ENCODE measurements around the gene PCDH18. TPM values are rescaled to one million over a fixed set of nuclear protein-coding genes. Genes with fewer than 3 reads are reported as not detected.
"Not testable (repeated sequence)": the region's sequence is repeated elsewhere in the genome, so short reads cannot be mapped to it uniquely, and the experiment has no call there.

Gene PCDH18
- total RNA-seq, 4 donors from 2014 or later: 2.1 to 22.4 (median 11.5) TPM

DNA sequence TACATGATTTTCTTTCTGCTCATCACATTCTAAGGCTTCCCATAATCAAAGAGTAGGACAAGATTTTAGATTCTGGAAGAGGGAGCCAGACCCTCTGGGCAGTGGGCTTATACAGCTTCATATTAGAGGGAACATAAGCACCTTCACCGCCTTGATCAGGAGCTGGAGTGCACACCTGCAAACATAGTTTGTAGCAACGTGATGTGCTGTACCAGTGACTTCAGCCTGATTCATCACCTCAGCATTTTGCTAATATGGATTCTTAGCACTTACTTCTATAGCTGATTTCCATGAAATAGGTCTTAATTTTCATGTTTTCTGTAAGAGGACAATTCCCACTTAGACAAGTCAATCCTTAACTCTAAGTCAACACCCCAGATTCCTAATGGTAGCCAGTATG lies 36.7 kb downstream of the PCDH18 start:
- Histone ChIP-seq H3K4me1 (no peaks in the 10 kb centered on the region), H3K27ac (no peak overlapping the region), H3K9me3 (no peaks in the 10 kb centered on the region), H3K27me3 (no peaks in the 10 kb centered on the region), H3K36me3 (no peaks in the 10 kb centered on the region), H3K4me3 (no peak overlapping the region)
- DNase-seq: no peak
- intact Hi-C loops (cut with DNase I): no loop called here
- WGBS, 2 donors: 59 to 66% methylated on average over 2 of the region's 2 CpGs
- TF ChIP-seq POLR2A (IDR thresholded peaks at IDR 0.05): no peak
- TF ChIP-seq, protein P1, sequence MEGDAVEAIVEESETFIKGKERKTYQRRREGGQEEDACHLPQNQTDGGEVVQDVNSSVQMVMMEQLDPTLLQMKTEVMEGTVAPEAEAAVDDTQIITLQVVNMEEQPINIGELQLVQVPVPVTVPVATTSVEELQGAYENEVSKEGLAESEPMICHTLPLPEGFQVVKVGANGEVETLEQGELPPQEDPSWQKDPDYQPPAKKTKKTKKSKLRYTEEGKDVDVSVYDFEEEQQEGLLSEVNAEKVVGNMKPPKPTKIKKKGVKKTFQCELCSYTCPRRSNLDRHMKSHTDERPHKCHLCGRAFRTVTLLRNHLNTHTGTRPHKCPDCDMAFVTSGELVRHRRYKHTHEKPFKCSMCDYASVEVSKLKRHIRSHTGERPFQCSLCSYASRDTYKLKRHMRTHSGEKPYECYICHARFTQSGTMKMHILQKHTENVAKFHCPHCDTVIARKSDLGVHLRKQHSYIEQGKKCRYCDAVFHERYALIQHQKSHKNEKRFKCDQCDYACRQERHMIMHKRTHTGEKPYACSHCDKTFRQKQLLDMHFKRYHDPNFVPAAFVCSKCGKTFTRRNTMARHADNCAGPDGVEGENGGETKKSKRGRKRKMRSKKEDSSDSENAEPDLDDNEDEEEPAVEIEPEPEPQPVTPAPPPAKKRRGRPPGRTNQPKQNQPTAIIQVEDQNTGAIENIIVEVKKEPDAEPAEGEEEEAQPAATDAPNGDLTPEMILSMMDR (IDR thresholded peaks at IDR 0.05): no peak

DNA sequence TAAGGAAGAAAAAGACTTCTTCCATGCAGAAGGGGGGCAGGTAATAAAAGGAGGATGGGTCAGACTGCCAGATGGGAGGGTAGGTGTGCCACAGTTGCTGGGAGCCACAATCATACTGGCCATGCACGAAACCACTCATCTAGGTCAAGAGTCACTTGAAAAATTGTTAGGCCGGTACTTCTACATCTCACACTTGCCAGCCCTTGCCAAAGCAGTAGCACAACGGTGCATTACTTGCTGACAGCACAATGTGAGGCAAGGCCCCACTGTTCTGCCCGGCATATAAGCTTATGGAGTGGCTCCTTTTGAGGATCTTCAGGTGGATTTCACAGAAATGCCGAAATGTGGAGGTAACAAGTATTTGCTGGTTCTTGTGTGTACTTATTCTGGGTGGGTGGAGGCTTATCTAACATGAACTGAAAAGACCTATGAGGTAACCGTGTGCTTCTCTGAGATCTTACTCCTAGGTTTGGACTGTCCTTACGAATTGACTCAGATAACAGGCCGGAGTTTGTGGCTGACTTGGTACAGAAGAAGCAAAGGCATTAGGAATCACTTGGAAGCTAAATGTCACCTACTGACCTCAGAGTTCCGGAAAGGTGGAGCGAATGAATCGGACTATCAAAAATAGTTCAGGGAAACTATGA lies 48.9 kb downstream of the PCDH18 start:
- H3K4me3 ChIP-seq; H3K27ac ChIP-seq; DNase-seq; H3K4me1 ChIP-seq; H3K27me3 ChIP-seq; intact Hi-C loops (cut with DNase I); H3K36me3 ChIP-seq; H3K9me3 ChIP-seq: not testable (repeated sequence)
- WGBS, 2 donors: 80 to 84% methylated on average over 9 to 11 of the region's 11 CpGs

DNA sequence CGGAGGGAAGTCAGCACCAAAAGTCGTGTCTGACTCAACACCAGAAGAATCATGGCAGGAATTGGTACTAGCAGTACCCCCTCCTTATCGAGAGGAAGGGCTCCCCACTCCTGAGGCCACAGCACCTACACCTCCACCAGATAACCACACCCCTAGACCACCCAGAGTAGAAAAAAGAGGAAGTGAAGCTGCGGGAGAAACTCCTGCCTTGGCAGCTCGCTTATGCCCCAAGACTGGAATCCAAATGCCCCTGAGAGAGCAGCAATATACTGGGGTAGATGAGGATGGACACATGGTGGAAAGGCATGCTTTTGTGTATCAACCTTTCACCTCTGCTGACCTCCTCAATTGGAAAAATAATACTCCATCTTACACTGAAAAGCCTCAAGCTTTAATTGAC lies 52.6 kb downstream of the PCDH18 start:
- WGBS, 2 donors: 77 to 79% methylated on average over 4 to 5 of the region's 5 CpGs

DNA sequence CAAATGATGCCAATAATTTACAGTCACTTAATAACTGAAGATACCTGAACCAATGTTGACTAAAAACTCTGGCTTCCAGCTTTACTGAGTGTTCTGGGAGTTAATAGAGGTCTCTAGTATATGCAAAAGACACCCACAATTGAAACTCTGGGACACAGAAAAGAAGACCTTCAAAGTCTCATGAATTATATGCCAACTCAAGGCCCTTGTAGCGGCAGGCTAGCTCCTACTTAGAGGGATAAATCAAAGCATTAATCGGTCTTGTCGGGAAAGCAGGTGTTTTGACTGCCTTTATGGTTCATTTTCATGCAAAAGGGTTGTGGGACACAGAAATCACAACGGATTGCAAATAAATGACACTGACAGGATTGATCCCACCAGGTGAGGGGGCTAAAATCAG lies 55.9 kb downstream of the PCDH18 start:
- Histone ChIP-seq H3K4me1 (peaks cover 0 to 14% (median 0%) of the 10 kb centered on the region in 3 donors), H3K36me3 (no peaks in the 10 kb centered on the region), H3K9me3 (no peaks in the 10 kb centered on the region), H3K27ac (no peak overlapping the region), H3K27me3 (no peaks in the 10 kb centered on the region), H3K4me3 (no peak overlapping the region)
- TF ChIP-seq, protein P1 (IDR thresholded peaks at IDR 0.05): no peak
- TF ChIP-seq POLR2A (IDR thresholded peaks at IDR 0.05): no peak
- DNase-seq: no peak
- intact Hi-C loops (cut with DNase I): no loop called here
- WGBS, 2 donors: 88 to 90% methylated on average over 4 of the region's 4 CpGs

More for the DNA sequence above, 52.6 kb downstream of the PCDH18 start:
- DNase-seq; H3K9me3 ChIP-seq; H3K27me3 ChIP-seq; H3K4me1 ChIP-seq; H3K27ac ChIP-seq; H3K36me3 ChIP-seq; intact Hi-C loops (cut with DNase I); H3K4me3 ChIP-seq: not testable (repeated sequence)

DNA sequence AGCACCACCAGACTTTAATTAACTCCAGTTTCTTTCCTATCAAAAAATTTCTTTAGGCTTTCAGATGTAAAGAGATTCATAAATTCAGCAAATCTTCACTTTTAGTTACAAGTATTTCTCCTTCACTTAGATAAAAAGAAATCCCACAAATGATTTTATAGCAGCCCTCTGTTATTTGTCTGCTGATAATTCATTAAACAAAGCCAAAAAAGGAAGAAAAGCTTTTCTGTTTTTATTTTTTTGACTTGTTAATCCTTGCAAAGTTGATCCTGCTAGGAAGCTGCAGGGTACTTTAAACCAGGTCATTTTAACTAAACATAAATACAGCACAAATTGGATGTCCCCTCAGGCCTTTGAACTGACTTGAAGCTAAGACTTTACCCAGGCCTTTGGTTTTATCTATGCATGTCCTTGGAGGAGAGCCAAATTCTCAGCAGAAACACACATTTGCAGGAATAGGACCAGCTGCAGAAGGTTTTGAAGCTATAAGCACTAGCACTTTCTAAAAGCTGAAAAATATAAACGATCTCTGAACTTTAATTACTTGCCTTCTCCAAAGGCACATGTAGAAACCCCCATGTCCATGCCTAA lies 57.5 kb downstream of the PCDH18 start:
- Histone ChIP-seq H3K4me1 (peaks cover 0 to 16% (median 0%) of the 10 kb centered on the region in 3 donors), H3K27ac (no peak overlapping the region), H3K36me3 (no peaks in the 10 kb centered on the region), H3K9me3 (no peaks in the 10 kb centered on the region), H3K27me3 (no peaks in the 10 kb centered on the region), H3K4me3 (no peak overlapping the region)
- no peak for DNase-seq
- TF ChIP-seq, protein P1 (IDR thresholded peaks at IDR 0.05): no peak
- no peak for TF ChIP-seq POLR2A (IDR thresholded peaks at IDR 0.05)
- intact Hi-C loops (cut with DNase I): no loop called here
- WGBS, 2 donors: 7 to 8% methylated on average over 1 of the region's 1 CpG

DNA sequence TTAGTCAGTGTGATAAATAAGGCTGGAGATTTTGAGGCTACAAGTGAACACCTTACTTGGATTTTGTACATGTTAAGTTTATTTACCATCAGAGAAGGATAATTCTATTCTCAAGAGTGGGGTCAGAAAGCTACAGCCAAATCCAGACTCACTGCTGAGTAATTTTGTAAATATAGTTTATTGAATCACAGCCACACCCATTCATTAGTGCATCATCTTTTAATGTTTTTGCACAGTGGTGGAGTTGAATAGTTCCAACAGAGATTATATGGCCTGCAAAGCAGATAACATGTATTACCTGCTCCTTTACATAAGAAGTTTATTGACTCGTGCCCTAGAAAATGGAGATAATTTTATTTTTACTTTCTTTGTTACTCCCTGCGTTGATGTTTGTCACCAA lies 60.4 kb downstream of the PCDH18 start:
- no peak overlapping the region for H3K27ac ChIP-seq
- no peaks in the 10 kb centered on the region for H3K27me3 ChIP-seq
- H3K4me1 ChIP-seq: peaks cover 0 to 16% (median 0%) of the 10 kb centered on the region in 3 donors
- H3K9me3 ChIP-seq: no peaks in the 10 kb centered on the region
- H3K36me3 ChIP-seq: no peaks in the 10 kb centered on the region
- no peak for TF ChIP-seq POLR2A (IDR thresholded peaks at IDR 0.05)
- TF ChIP-seq, protein P1 (IDR thresholded peaks at IDR 0.05): no peak
- no peak overlapping the region for H3K4me3 ChIP-seq
- DNase-seq: no peak
- intact Hi-C loops (cut with DNase I): no loop called here
- WGBS, 2 donors: 45 to 62% methylated on average over 2 of the region's 2 CpGs
